Gastroesophageal sphincter (tissue), 3 donors: Measurements from ENCODE around the gene ODAPH.

Source experiments
- EP300 ChIP-seq: sonication (generic); formaldehyde crosslinking; IDR thresholded peaks from one replicate; pipeline ENCODE4 v1.6.1; 2017; ENCODE audit warnings: antibody characterized with exemption, mild to moderate bottlenecking
- POLR2A ChIP-seq, 2 donors: fragments of 450-650 bp; IDR thresholded peaks; one replicate each; pipeline ENCODE4 v1.6.1; 2017; ENCODE audit warnings: antibody characterized with exemption in 2 of 2, mild to moderate bottlenecking in 2 of 2, moderate library complexity in 1 of 2
- POLR2AphosphoS5 ChIP-seq: sonication (generic); formaldehyde crosslinking; IDR thresholded peaks from one replicate; pipeline ENCODE4 v1.6.1; 2017; ENCODE audit warnings: antibody characterized with exemption
- TF ChIP-seq, protein P1 (sequence below), 4 experiments: fragments of 200-600 bp in 2 of 4; fragments of 450-650 bp in 2 of 4; sonication (generic) in 1 of 4; IDR thresholded peaks; one replicate each; pipeline ENCODE4 v1.5.1; 2017 to 2019; ENCODE audit warnings: antibody characterized with exemption in 4 of 4, mild to moderate bottlenecking in 2 of 4, moderate library complexity in 2 of 4

DNA sequence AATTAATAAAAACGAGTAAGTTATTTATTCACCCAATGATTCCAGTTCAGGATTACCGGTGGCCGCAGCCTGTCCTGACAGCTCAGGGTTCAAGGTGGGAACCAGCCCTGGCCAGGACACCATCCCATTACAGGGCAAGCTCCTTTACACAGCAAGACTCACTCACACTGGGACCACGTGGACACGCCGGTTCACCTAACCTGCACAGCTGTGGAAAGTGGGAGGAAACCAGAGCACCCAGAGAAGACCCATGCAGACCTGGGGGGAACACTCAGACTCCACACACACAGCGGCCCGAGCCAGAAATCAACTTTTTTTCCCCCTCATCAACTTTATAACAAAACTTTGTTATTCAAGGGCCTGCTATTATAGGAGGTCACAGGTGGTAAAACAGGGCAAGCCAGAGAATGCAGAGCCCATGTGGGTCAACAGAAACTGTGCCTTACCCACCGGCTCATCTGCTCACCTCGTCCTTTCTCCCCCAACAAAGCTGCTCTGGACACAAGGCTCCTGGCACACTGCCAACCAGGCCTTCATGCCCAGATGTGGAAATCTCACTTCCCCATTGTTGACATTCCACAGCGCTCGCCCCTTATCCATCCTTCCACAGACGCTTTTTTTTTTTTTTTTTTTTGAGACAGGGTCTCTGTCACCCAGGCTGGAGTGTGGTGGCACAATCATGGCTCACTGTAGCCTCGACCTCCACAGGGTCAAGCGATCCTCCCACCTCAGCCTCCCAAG, 8.0 kb upstream of the ODAPH start:
- TF ChIP-seq, protein P1, sequence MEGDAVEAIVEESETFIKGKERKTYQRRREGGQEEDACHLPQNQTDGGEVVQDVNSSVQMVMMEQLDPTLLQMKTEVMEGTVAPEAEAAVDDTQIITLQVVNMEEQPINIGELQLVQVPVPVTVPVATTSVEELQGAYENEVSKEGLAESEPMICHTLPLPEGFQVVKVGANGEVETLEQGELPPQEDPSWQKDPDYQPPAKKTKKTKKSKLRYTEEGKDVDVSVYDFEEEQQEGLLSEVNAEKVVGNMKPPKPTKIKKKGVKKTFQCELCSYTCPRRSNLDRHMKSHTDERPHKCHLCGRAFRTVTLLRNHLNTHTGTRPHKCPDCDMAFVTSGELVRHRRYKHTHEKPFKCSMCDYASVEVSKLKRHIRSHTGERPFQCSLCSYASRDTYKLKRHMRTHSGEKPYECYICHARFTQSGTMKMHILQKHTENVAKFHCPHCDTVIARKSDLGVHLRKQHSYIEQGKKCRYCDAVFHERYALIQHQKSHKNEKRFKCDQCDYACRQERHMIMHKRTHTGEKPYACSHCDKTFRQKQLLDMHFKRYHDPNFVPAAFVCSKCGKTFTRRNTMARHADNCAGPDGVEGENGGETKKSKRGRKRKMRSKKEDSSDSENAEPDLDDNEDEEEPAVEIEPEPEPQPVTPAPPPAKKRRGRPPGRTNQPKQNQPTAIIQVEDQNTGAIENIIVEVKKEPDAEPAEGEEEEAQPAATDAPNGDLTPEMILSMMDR (IDR thresholded peaks at IDR 0.05), result no peak
- no peak for TF ChIP-seq POLR2A (IDR thresholded peaks at IDR 0.05)
- no peak for TF ChIP-seq POLR2AphosphoS5
- TF ChIP-seq EP300, result no peak
